Measurements from ENCODE around the gene RAB36.
A peak's percentile ranks its signal among the peaks of the same experiment; 100 is the strongest.

Gene RAB36

GRCh38 chr22:23175817-23176644 is 30.8 kb downstream of the RAB36 start:
- no peak for DNase-seq (ENCODE audit: low read depth)
- no peak for TF ChIP-seq CTCF (conservative IDR thresholded peaks at IDR 0.05; ENCODE audit: low read depth, low read length)
- H3K4me3 ChIP-seq (ENCODE audit: low read length): no peak overlapping the region

GRCh38 chr22:23176645-23177027 is 31.4 kb downstream of the RAB36 start:
- no peak for DNase-seq (ENCODE audit: low read depth)
- H3K4me3 ChIP-seq (ENCODE audit: low read length): no peak overlapping the region

GRCh38 chr22:23177197-23177596 is 31.9 kb downstream of the RAB36 start:
- no peak for DNase-seq (ENCODE audit: low read depth)
- no peak for TF ChIP-seq CTCF (conservative IDR thresholded peaks at IDR 0.05; ENCODE audit: low read depth, low read length)
- H3K4me3 ChIP-seq (ENCODE audit: low read length): no peak overlapping the region

More at GRCh38 chr22:23176645-23177027, 31.4 kb downstream of the RAB36 start:
- TF ChIP-seq CTCF (conservative IDR thresholded peaks at IDR 0.05; ENCODE audit: low read depth, low read length): no peak

GRCh38 chr22:23178512-23179254 is 33.4 kb downstream of the RAB36 start:
- TF ChIP-seq CTCF (conservative IDR thresholded peaks at IDR 0.05; ENCODE audit: low read depth, low read length): peak; percentile 97
- DNase-seq (ENCODE audit: low read depth): no peak
- H3K4me3 ChIP-seq (ENCODE audit: low read length): no peak overlapping the region

- no peak for TF ChIP-seq CTCF (conservative IDR thresholded peaks at IDR 0.05; ENCODE audit: low read depth, low read length)
- peak overlapping the region; percentile 40 for H3K4me3 ChIP-seq (ENCODE audit: low read length)
- no peak for DNase-seq (ENCODE audit: low read depth)
These were observed 34.4 kb downstream of the RAB36 start for GRCh38 chr22:23179381-23180299.

GRCh38 chr22:23180301-23180892 is 35.1 kb downstream of the RAB36 start, which contains the start of gene BCR:
BCR (plus strand) TSS chr22:23180509; CDS start chr22:23180961, 452 bp downstream.
- no peak for TF ChIP-seq CTCF (conservative IDR thresholded peaks at IDR 0.05; ENCODE audit: low read depth, low read length)
- DNase-seq (ENCODE audit: low read depth): no peak

More at GRCh38 chr22:23180301-23180892, 35.1 kb downstream of the RAB36 start, which contains the start of gene BCR:
- peak within 1 kb of the TSS; percentile 73 for H3K4me3 ChIP-seq (ENCODE audit: low read length)
